Endothelial cell of umbilical vein (primary cell): ENCODE data around the gene TTC39A. TPM values are rescaled to one million over a fixed set of nuclear protein-coding genes. Genes with fewer than 3 reads are reported as not detected.

Experiments
- BruUV-seq: library from RNA; stranded (reverse); fragments of 400-500 nt; replicated peaks from 2 replicates; lab custom pipeline; 2021; lab: Mats Ljungman, UMichigan
- CTCF ChIA-PET: fragments of 300-600, 350-600 bp; sonication (Branson Sonifier 250); formaldehyde crosslinking; loops from one replicate; lab custom pipeline; 2021; ENCODE audit warnings: antibody characterized with exemption, inconsistent platforms; lab: Charles Lee
- POLR2A ChIA-PET: fragments of 300-600, 350-600 bp; sonication (Branson Sonifier 250); formaldehyde crosslinking; loops from one replicate; lab custom pipeline; 2021; ENCODE audit warnings: antibody characterized with exemption, inconsistent platforms; lab: Charles Lee
- DNase-seq: peaks from one replicate; pipeline ENCODE4 v3.0.0-alpha.2; 2011; ENCODE audit warnings: low read depth, low spot score
- FAIRE-seq: peaks from 2 replicates; lab custom pipeline; 2011; peaks lifted over from hg19 to GRCh38; lab: Jason Lieb, UNC
- H2AFZ ChIP-seq: 2 replicates; pipeline ENCODE4 v1.6.0; 2012; ENCODE audit warnings: low read depth, low read length, control low read depth, inconsistent platforms
- H3K27ac ChIP-seq: 2 replicates; pipeline ENCODE4 v1.5.1; 2011; ENCODE audit warnings: low read depth, mild to moderate bottlenecking, control low read depth, low read length, moderate library complexity; ENCODE audit not compliant: insufficient read depth
- H3K27me3 ChIP-seq, 2 experiments: 2 replicates each; pipeline versions ENCODE4 v1.6.0 to v1.6.1; 2011; ENCODE audit warnings: low read length in 2 of 2, mixed read lengths in 1 of 2; ENCODE audit not compliant: control insufficient read depth in 2 of 2, insufficient read depth in 2 of 2
- H3K36me3 ChIP-seq, 2 experiments: 2 replicates in 1 of 2; 3 replicates in 1 of 2; pipeline ENCODE4 v1.5.1; 2011; ENCODE audit warnings: low read length in 2 of 2, mild to moderate bottlenecking in 1 of 2, moderate library complexity in 1 of 2; ENCODE audit not compliant: control insufficient read depth in 2 of 2, insufficient read depth in 2 of 2; ENCODE audit errors: extremely low read depth in 1 of 2
- H3K4me1 ChIP-seq: 3 replicates; pipeline ENCODE4 v1.5.1; 2011; ENCODE audit warnings: mild to moderate bottlenecking, low read length; ENCODE audit not compliant: control insufficient read depth, insufficient read depth; ENCODE audit errors: extremely low read depth
- H3K4me2 ChIP-seq: 2 replicates; pipeline ENCODE4 v1.6.1; 2011; ENCODE audit warnings: low read length, control low read depth, mixed read lengths; ENCODE audit not compliant: insufficient read depth
- H3K4me3 ChIP-seq, 3 experiments: fragments of 200-600 bp in 1 of 3; sonication (generic), shearing (Covaris generic) in 1 of 3; replicated peaks in 1 of 3; 2 replicates each; pipeline ENCODE4 v1.5.1; 2011 to 2016; ENCODE audit warnings: control low read depth in 3 of 3, low read length in 3 of 3, mild to moderate bottlenecking in 2 of 3, inconsistent platforms in 1 of 3, low read depth in 1 of 3, moderate library complexity in 1 of 3; ENCODE audit not compliant: insufficient read depth in 1 of 3
- H3K79me2 ChIP-seq: 2 replicates; pipeline ENCODE4 v1.6.0; 2012; ENCODE audit warnings: low read length, inconsistent platforms; ENCODE audit not compliant: control insufficient read depth, insufficient read depth
- H3K9ac ChIP-seq: replicated peaks from 2 replicates; pipeline ENCODE3; 2011; ENCODE audit warnings: low read length, control low read depth; ENCODE audit not compliant: insufficient read depth; ENCODE audit errors: extremely low read depth
- H3K9me1 ChIP-seq: replicated peaks from 3 replicates; pipeline ENCODE4 v1.6.0; 2011; ENCODE audit warnings: mild to moderate bottlenecking, low read length; ENCODE audit not compliant: control insufficient read depth, insufficient read depth; ENCODE audit errors: extremely low read depth
- H3K9me3 ChIP-seq: replicated peaks from 2 replicates; pipeline ENCODE4 v1.5.1; 2012; ENCODE audit warnings: low read length, inconsistent platforms; ENCODE audit not compliant: control insufficient read depth, insufficient read depth
- H4K20me1 ChIP-seq: replicated peaks from 2 replicates; pipeline ENCODE3; 2011; ENCODE audit warnings: mild to moderate bottlenecking, low read length; ENCODE audit not compliant: control insufficient read depth, insufficient read depth; ENCODE audit errors: extremely low read depth
- CTCF ChIP-seq, 2 donors: IDR thresholded peaks; 1 replicate in 1 of 2; 2 replicates in 1 of 2; pipeline ENCODE4 v1.5.1; 2011; ENCODE audit warnings: low read length in 2 of 2, mild to moderate bottlenecking in 2 of 2, moderate library complexity in 2 of 2, control low read depth in 1 of 2, inconsistent platforms in 1 of 2, low read depth in 1 of 2; ENCODE audit not compliant: insufficient read depth in 1 of 2; ENCODE audit errors: extremely low read depth in 1 of 2
- EZH2 ChIP-seq: IDR thresholded peaks from 2 replicates; pipeline ENCODE4 v1.6.1; 2012; ENCODE audit warnings: borderline replicate concordance, low read depth, mild to moderate bottlenecking, moderate library complexity, low read length, inconsistent platforms; ENCODE audit not compliant: severe bottlenecking
- FOS ChIP-seq: IDR thresholded peaks from 2 replicates; pipeline ENCODE4 v1.6.1; 2011; ENCODE audit warnings: mild to moderate bottlenecking, low read length, moderate library complexity, borderline replicate concordance; ENCODE audit not compliant: insufficient read depth
- GATA2 ChIP-seq: IDR thresholded peaks from 2 replicates; pipeline ENCODE4 v1.7.0; 2011; ENCODE audit warnings: low read depth, mild to moderate bottlenecking, moderate library complexity, mixed read lengths, low read length; ENCODE audit not compliant: insufficient read length, insufficient read depth
- JUN ChIP-seq: IDR thresholded peaks from 2 replicates; pipeline ENCODE4 v1.6.1; 2011; ENCODE audit warnings: borderline replicate concordance, low read depth; ENCODE audit not compliant: insufficient read length, insufficient read depth
- MAX ChIP-seq: IDR thresholded peaks from 2 replicates; pipeline ENCODE4 v1.6.1; 2011; ENCODE audit not compliant: insufficient read depth, insufficient read length
- MYC ChIP-seq: IDR thresholded peaks from one replicate; pipeline ENCODE4 v1.6.1; 2011; ENCODE audit warnings: mild to moderate bottlenecking, low read depth, low read length
- POLR2A ChIP-seq: IDR thresholded peaks from 2 replicates; pipeline ENCODE4 v1.6.1; 2012; ENCODE audit warnings: low read depth, mild to moderate bottlenecking, control low read depth, low read length
- POLR2AphosphoS5 ChIP-seq: IDR thresholded peaks from 2 replicates; pipeline ENCODE4 v1.6.1; 2012; ENCODE audit warnings: low read depth, mild to moderate bottlenecking, control low read depth, low read length, moderate library complexity; ENCODE audit not compliant: insufficient read depth
- dilution Hi-C: fragments of 300-500 bp; cut with MboI; formaldehyde crosslinking; loops from one replicate; pipeline ENCODE4 v1.15.0; 2019; ENCODE audit warnings: low sequenced_read_pairs; ENCODE audit not compliant: extremely low pct_ligation_motif_present
- intact Hi-C: fragments of 100-400 bp; cut with micrococcal nuclease; formaldehyde crosslinking; loops from one replicate; pipeline ENCODE4 v1.10.0; 2022
- polyA plus RNA-seq, 4 experiments: library from polyadenylated mRNA; depleted of rRNA in 3 of 4; stranded (reverse) in 3 of 4; unstranded in 1 of 4; fragments of >200 nt; gene quantifications; 2 replicates each; pipeline versions ENCODE4 v1.2.1 to v1.2.3, GENCODE V29; 2011 to 2012; ENCODE audit warnings: missing spikeins in 1 of 4
- total RNA-seq: library from RNA; stranded (reverse); gene quantifications from 2 replicates; pipeline ENCODE4 v1.2.3, GENCODE V29; 2021

The TTC39A gene
- total and polyA plus RNA-seq, 2 donors (not counting 3 experiments of a cell fraction or from before 2014, with no cell fraction given), result 1.1 to 1.7 TPM

DNA sequence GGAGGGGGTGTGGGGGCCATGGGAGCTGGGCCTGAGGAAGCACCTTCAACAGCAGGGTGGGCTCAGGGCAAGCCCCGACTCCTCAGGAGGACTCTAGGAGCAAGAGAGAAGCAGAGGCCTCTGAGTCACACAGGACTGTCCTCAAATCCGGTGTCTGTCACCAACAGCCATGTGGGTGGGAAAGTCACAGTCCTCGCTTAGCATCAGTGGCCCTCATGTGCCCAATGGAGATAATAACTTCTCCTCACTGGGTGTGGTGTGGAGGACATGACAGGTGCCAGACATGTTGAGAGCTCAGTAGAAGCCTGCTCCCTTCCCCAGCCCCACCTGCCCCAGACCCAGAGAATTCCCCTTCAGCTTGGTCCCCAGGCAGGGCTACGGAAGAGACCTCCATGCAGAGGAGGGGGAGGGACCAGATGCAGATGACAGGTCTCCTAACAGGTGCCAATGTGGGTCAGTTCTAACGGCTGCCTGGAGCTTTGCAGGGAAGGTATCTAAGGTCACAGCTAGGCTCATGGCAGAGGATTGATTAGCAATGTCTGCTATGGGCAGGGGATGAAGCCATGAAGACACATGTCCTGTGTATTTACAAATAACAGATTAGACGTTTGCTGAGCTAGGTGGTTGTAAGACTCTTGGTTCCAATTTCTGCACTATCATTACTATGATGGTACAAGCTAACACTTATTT lies 30.2 kb downstream of the TTC39A start:
- no TSS peak for BruUV-seq
- no peaks in the 10 kb centered on the region for H3K79me2 ChIP-seq
- dilution Hi-C loops, result no loop called here
- DNase-seq, result no peak
- H3K9ac ChIP-seq, result no peak overlapping the region
- POLR2A ChIA-PET, result no interaction called here
- H3K36me3 ChIP-seq, result no peaks in the 10 kb centered on the region
- no peaks in the 10 kb centered on the region for H3K9me3 ChIP-seq
- no peaks in the 10 kb centered on the region for H3K9me1 ChIP-seq
- intact Hi-C loops, result loop anchor here (10.0 kb wide), 3 partner anchors 215 to 525 kb away; partner anchors contain the start of gene FAF1
- no peak overlapping the region for H2AFZ ChIP-seq
- no peak for TF ChIP-seq JUN
- no peak for TF ChIP-seq MYC
- TF ChIP-seq GATA2, result no peak
- no peak for TF ChIP-seq MAX
- TF ChIP-seq EZH2, result no peak
- TF ChIP-seq CTCF (IDR thresholded peaks at IDR 0.05; ENCODE audit: extremely low read depth in 1 of 2, insufficient read depth in 1 of 2, low read depth in 1 of 2, low read length in 2 of 2), result no peak
- no peak for TF ChIP-seq POLR2AphosphoS5
- TF ChIP-seq FOS, result no peak
- no peak for TF ChIP-seq POLR2A
- no peak overlapping the region for H3K4me3 ChIP-seq
- peaks cover 28% of the 10 kb centered on the region for H3K4me1 ChIP-seq
- H4K20me1 ChIP-seq, result no peaks in the 10 kb centered on the region
- no peak for FAIRE-seq
- no peaks in the 10 kb centered on the region for H3K27me3 ChIP-seq
- H3K4me2 ChIP-seq, result no peak overlapping the region
- no peak overlapping the region for H3K27ac ChIP-seq
- CTCF ChIA-PET, result interaction anchor here (0.8 kb wide), 1 partner anchor 20 kb away, joined by 3 read pairs; no protein-coding TSS in a partner anchor
